HG02884 (cell line): ENCODE measurements around the gene OBP2A.
"Not testable (repeated sequence)": the region's sequence is repeated elsewhere in the genome, so short reads cannot be mapped to it uniquely, and the experiment has no call there.

Experiments used
- ATAC-seq: cut with Tn5 transposase; IDR thresholded peaks from one replicate; pipeline ENCODE4 v1.9.1; 2021; ENCODE audit warnings: mild to moderate bottlenecking, moderate library complexity; ENCODE audit not compliant: unreplicated experiment

The OBP2A gene

GRCh38 chr9:135509458-135509857 lies 36.5 kb upstream of the OBP2A start:
- no peak for ATAC-seq

- ATAC-seq = no peak
Observed at GRCh38 chr9:135512241-135512603, 33.7 kb upstream of the OBP2A start.

- no peak for ATAC-seq
Observed at GRCh38 chr9:135512904-135513303, 33.0 kb upstream of the OBP2A start.

GRCh38 chr9:135513351-135513846 lies 32.5 kb upstream of the OBP2A start:
- ATAC-seq = no peak

GRCh38 chr9:135513906-135514305 lies 32.0 kb upstream of the OBP2A start:
- not testable (repeated sequence) for ATAC-seq

- no peak for ATAC-seq
Observed at GRCh38 chr9:135514342-135515082, 31.4 kb upstream of the OBP2A start.

GRCh38 chr9:135515083-135515951 lies 30.6 kb upstream of the OBP2A start:
- no peak for ATAC-seq

- ATAC-seq = no peak
Observed at GRCh38 chr9:135516132-135516860, 29.6 kb upstream of the OBP2A start.

- ATAC-seq = no peak
Observed at GRCh38 chr9:135517407-135517822, 28.5 kb upstream of the OBP2A start.

- ATAC-seq = no peak
Observed at GRCh38 chr9:135519179-135519971, 26.6 kb upstream of the OBP2A start.

- ATAC-seq = no peak
Observed at GRCh38 chr9:135520916-135521607, 24.9 kb upstream of the OBP2A start, which contains the start of gene LCN1. Gene LCN1, plus strand, starts transcription at chr9:135521440. Its CDS starts 58 bp downstream, at chr9:135521498.

- ATAC-seq = no peak
Observed at GRCh38 chr9:135521608-135522095, 24.3 kb upstream of the OBP2A start.

GRCh38 chr9:135522137-135522877 lies 23.6 kb upstream of the OBP2A start:
- no peak for ATAC-seq

GRCh38 chr9:135522931-135523330 lies 23.0 kb upstream of the OBP2A start:
- no peak for ATAC-seq

GRCh38 chr9:135523521-135524129 lies 22.3 kb upstream of the OBP2A start:
- no peak for ATAC-seq

- ATAC-seq = no peak
Observed at GRCh38 chr9:135524130-135524861, 21.6 kb upstream of the OBP2A start.

GRCh38 chr9:135525241-135526088 lies 20.5 kb upstream of the OBP2A start:
- ATAC-seq = no peak
